ENCODE measurements around the gene XIRP2.

XIRP2 gene

DNA sequence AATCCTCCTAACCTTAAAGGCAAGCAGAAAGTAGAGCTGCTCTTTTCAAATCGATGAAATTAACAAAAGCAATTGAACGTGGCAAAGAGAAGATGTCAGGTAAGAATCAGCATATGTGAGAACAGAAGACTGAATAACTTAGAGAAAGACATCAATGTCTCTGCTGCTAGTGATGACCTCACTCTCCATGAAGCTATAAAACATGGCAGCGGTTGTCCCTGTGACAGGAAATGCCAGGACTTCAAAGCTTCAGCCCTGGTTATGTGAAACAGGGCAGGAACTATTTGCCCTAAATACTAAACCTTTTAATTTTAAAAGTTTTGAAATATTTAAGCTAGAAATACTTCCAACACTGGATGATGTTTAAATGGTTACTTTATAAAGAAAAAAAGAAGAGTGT is 383.7 kb downstream of the XIRP2 start:
- in situ Hi-C loops (cut with MboI; ENCODE audit: low sequenced_read_pairs): no loop called here

GRCh38 chr2:167275046-167275445 is 386.8 kb downstream of the XIRP2 start:
- in situ Hi-C loops (cut with MboI; ENCODE audit: low sequenced_read_pairs): no loop called here

DNA sequence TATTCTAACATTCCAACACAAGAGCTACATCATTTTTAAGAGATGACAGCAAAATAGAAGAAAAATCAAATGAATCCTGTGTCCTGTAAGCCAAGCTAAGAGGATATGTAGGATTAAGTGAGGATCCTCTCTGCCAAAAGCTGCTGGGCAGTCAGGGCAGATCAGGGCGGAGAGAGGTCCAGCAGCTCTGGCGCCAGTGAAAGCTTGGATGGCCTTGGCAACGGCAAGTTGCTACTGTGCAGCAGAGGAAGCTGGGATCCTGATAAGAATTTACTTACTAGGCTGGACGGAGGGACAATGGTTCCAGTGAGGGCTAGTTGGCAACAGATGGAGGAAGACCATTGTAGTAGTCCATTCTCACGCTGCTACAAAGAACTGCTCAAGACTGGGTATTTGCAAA is 391.5 kb downstream of the XIRP2 start:
- in situ Hi-C loops (cut with MboI; ENCODE audit: low sequenced_read_pairs): no loop called here

GRCh38 chr2:167287212-167287611 is 398.9 kb downstream of the XIRP2 start:
- in situ Hi-C loops (cut with MboI; ENCODE audit: low sequenced_read_pairs): no loop called here

- in situ Hi-C loops (cut with MboI; ENCODE audit: low sequenced_read_pairs): no loop called here
These were observed 401.6 kb downstream of the XIRP2 start for GRCh38 chr2:167289651-167290410.

- in situ Hi-C loops (cut with MboI; ENCODE audit: low sequenced_read_pairs): no loop called here
These were observed 404.3 kb downstream of the XIRP2 start, which contains the start of gene B3GALT1 for GRCh38 chr2:167292430-167293171. TSS of gene B3GALT1 (plus strand) at chr2:167293001.

DNA sequence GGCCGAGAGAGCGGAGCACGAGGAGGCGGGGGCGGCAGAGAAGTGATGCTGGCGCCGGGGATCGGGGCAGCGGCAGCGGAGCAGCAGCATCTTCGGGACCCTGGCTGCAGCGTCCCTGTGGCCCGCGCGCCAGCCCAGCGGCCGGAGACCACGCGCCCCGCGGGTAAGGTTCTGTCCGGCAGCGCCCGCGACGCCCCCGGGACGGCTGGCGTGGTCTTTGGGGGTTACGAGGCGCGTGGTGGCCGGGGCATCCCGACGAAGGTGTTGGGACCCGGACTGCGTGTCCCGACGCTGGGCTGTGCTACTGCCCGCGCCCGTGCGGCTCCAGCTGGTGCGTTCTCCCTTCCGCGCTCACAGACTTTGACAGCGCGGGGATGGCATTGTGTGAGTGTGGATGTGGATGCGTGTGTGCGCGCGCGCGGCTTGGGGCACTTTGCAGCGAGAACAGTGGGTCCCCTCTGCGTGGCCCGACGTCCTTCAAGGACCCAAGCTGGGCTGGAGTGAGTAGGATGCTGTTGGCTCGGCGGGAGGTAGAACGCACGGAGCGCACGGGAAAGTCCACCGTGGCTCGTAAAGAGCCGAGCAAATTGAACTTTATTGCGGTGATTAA is 405.0 kb downstream of the XIRP2 start:
- in situ Hi-C loops (cut with MboI; ENCODE audit: low sequenced_read_pairs): no loop called here

GRCh38 chr2:167293943-167294775 is 405.9 kb downstream of the XIRP2 start:
- in situ Hi-C loops (cut with MboI; ENCODE audit: low sequenced_read_pairs): no loop called here

- in situ Hi-C loops (cut with MboI; ENCODE audit: low sequenced_read_pairs): no loop called here
These were observed 406.5 kb downstream of the XIRP2 start for GRCh38 chr2:167294776-167295140.

DNA sequence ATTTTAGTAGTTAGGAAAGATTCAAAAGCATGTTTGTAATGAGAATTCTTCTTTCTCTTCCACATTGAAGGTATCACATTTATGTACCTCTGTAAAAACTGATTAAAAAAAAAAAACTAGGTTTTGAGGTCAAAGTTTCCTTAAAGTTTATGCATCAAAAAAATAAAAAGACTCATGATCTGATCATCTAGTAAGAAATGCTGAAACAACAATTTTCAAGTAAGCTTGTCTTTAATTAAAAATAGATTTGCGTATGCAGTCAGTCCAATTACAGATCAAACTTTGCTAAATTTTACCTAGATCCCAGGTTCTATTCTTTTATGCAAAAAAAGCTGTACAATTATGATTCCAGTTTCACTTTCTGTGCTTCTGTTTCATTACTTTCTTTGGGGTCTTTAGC is 409.0 kb downstream of the XIRP2 start:
- in situ Hi-C loops (cut with MboI; ENCODE audit: low sequenced_read_pairs): no loop called here

DNA sequence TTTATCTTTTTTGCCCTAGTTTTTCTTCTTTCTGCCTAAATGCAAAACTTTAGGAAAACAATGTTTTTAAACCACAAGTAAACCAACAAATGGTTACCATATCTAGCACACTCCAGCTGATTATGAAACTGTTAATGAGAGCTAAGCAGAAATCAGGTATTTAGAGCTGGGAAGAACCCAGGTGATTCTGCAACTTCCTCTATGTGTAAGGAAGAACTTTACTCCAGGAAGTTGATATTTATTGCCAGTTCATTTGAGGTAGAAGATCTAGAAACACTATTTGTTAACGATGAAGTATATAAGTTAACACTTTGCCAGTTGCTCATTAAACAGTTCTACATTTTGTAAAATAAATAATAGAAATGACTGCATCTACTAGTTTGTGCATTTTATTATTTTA is 409.7 kb downstream of the XIRP2 start:
- in situ Hi-C loops (cut with MboI; ENCODE audit: low sequenced_read_pairs): no loop called here
